BJ (cell line): ENCODE results near the gene FBXW9. TPM values are rescaled to one million over a fixed set of nuclear protein-coding genes. Genes with fewer than 3 reads are reported as not detected.

Experiments used
- CTCF ChIA-PET: fragments of 350-600 bp; formaldehyde crosslinking; extraction: SDS; loops from one replicate; lab custom pipeline; 2021; ENCODE audit warnings: antibody characterized with exemption, inconsistent platforms; lab: Yijun Ruan, JAX
- POLR2A ChIA-PET: fragments of 300-600 bp; sonication (Branson Sonifier 250); formaldehyde crosslinking; extraction: SDS; loops from one replicate; lab custom pipeline; 2021; ENCODE audit warnings: antibody characterized with exemption; lab: Charles Lee
- DNase-seq: peaks from one replicate; pipeline ENCODE4 v3.0.0-alpha.2; 2011; ENCODE audit warnings: low read depth
- H3K27me3 ChIP-seq: 2 replicates; pipeline ENCODE4 v1.6.0; 2011; ENCODE audit warnings: low read length; ENCODE audit not compliant: control insufficient read depth, insufficient read depth
- H3K36me3 ChIP-seq: 2 replicates; pipeline ENCODE4 v1.5.1; 2011; ENCODE audit warnings: low read length; ENCODE audit not compliant: control insufficient read depth, insufficient read depth
- H3K4me3 ChIP-seq: 2 replicates; pipeline ENCODE4 v1.5.1; 2011; ENCODE audit warnings: low read depth, mild to moderate bottlenecking, control low read depth, low read length
- polyA plus RNA-seq: library from polyadenylated mRNA; depleted of rRNA; stranded (reverse); fragments of >200 nt; gene quantifications from 2 replicates; pipeline ENCODE4 v1.2.3, GENCODE V29; 2011
- TF ChIP-seq, protein P1 (sequence below): IDR thresholded peaks from 2 replicates; pipeline ENCODE4 v1.5.1; 2011; ENCODE audit warnings: low read depth, mild to moderate bottlenecking, control low read depth, inconsistent platforms, low read length, moderate library complexity; ENCODE audit not compliant: insufficient read depth

FBXW9 gene
- polyA plus RNA-seq, 1 experiment, result 13.6 TPM

DNA sequence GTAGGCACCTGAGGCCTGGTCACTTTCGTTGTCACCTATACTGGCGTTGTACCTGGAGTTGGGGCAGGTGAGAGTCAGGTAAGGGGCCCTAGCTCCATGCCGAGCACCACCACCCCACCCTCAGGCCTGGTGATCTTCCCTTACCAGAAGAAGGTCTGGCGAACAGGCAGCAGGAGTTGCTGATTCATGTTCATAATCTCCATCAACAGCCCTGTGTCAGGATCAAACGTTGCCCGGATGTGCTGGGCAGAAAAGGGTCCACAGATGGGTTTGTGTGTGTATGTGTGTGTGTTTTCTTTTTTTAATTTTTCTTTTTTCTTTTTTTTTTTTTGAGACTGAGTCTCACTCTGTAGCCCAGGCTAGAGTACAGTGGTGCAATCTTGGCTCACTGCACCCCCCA is 44.2 kb downstream of the FBXW9 start:
- DNase-seq, result no peak
- ChIA-PET POLR2A (no interaction called here), CTCF (interaction anchor here (0.9 to 1.5 kb wide), 2 partner anchors 20 to 22 kb away, joined by 3 to 4 read pairs; no protein-coding TSS in a partner anchor)
- TF ChIP-seq, protein P1, sequence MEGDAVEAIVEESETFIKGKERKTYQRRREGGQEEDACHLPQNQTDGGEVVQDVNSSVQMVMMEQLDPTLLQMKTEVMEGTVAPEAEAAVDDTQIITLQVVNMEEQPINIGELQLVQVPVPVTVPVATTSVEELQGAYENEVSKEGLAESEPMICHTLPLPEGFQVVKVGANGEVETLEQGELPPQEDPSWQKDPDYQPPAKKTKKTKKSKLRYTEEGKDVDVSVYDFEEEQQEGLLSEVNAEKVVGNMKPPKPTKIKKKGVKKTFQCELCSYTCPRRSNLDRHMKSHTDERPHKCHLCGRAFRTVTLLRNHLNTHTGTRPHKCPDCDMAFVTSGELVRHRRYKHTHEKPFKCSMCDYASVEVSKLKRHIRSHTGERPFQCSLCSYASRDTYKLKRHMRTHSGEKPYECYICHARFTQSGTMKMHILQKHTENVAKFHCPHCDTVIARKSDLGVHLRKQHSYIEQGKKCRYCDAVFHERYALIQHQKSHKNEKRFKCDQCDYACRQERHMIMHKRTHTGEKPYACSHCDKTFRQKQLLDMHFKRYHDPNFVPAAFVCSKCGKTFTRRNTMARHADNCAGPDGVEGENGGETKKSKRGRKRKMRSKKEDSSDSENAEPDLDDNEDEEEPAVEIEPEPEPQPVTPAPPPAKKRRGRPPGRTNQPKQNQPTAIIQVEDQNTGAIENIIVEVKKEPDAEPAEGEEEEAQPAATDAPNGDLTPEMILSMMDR, result no peak
- Histone ChIP-seq H3K27me3 (no peaks in the 10 kb centered on the region), H3K36me3 (peaks cover 7% of the 10 kb centered on the region), H3K4me3 (no peak overlapping the region)

DNA sequence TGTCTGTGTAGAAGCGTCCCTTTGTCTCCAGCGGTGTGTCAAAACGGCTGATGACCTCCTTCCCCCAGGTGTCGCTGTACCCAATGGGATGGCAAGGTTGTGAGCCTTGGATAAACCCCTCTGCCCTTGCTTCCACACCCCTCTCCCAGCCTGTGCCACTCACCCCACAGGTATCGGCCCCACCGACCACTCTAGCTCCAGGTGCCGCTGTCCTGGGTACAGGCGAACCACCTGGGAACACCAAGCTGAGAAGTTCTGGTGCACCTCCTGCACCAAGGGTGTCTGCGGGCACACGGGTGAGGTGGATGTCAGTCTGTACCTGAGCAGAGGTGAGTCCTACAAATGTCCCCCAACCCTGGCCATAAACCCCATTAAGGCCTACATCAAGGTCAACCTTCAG is 46.5 kb downstream of the FBXW9 start:
- Histone ChIP-seq H3K27me3 (no peaks in the 10 kb centered on the region), H3K4me3 (no peak overlapping the region), H3K36me3 (peaks cover 2% of the 10 kb centered on the region; the same call in 1 of the 2 replicates)
- TF ChIP-seq, protein P1, result no peak
- CTCF ChIA-PET, result interaction anchor here (0.6 to 2.3 kb wide), 3 partner anchors 8 to 12 kb away, joined by 3 to 8 read pairs (median 3); no protein-coding TSS in a partner anchor
- no peak for DNase-seq
- POLR2A ChIA-PET, result no interaction called here

DNA sequence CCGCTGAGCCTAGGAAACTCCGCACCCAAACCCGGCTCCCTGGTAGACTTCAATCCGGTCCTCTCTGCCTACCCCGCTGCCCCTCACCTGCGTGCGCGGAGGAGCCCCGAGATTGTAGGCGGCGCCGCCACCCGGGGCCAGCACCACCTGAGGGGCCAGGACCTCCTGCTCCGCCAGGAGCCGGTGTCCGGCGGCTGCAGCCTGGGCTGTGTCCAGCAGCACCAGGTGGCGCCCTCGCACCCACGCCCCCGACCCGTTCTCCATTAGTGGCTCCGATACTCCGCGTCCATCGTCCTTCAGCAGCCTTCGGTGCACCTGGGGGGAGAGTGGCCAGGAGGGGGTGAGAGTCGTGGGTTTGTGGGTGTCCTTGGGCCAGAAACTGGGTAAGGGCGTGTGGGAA is 48.3 kb downstream of the FBXW9 start:
- ChIA-PET CTCF (no interaction called here), POLR2A (no interaction called here)
- peak overlapping the region; percentile 25 for H3K4me3 ChIP-seq
- DNase-seq, result no peak
- TF ChIP-seq, protein P1, result peak; percentile 34
- H3K36me3 ChIP-seq, result no peaks in the 10 kb centered on the region; the same call in 1 of the 2 replicates
- no peaks in the 10 kb centered on the region for H3K27me3 ChIP-seq

DNA sequence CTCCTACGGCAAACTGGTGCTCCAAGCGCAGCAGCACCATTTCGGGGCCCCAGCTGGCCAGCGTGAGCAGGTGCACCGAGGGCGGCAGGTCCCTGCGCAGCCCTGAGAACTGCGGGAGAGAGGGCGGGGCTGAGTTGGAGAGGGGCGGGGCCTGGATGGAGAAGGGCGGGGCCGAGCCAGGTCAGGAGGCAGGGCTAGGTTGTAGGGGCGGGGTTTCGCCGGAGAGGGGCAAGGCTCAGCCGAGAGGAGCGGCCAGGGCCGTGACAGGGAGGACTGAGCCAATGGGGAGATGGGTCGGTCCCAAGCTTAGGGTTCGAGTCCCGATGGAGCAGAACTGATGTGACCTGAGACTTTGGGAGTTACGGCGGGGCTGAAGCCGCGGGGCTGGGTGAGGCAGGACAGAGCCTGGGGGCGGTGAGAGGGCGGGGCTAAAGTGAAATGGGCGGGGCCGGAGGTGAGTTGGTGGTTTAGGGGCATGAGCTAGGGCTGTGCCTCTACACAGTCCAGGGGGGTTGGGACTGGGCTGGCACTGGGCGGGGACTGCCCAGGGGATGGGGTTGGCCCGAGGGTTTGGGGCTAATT is 48.9 kb downstream of the FBXW9 start:
- H3K27me3 ChIP-seq, result no peaks in the 10 kb centered on the region
- CTCF ChIA-PET, result no interaction called here
- no peaks in the 10 kb centered on the region; the same call in 1 of the 2 replicates for H3K36me3 ChIP-seq
- TF ChIP-seq, protein P1, result no peak
- peak overlapping the region; percentile 25 for H3K4me3 ChIP-seq
- no peak for DNase-seq
- POLR2A ChIA-PET, result no interaction called here

DNA sequence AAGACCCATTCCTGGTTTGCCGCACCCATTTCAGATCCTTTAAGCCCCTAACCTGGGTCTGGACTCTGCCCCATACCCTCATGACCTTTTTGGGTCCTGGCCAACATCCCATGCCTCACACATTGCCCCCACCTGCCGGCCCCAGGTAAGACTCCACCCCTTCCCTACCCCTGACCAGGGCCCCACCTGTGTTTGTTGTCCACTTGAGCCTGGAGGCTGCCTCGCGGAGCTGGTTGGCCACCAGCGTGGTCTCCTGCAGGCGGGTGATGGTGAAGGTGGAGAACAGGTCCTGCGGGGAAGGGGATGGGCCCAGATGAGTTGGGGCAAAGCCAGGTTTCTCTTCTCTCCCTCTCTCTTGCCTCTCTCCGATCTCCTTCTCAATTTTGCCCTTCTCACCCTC is 49.4 kb downstream of the FBXW9 start:
- no peak for DNase-seq
- TF ChIP-seq, protein P1, result no peak
- no peak overlapping the region for H3K4me3 ChIP-seq
- no peaks in the 10 kb centered on the region for H3K27me3 ChIP-seq
- POLR2A ChIA-PET, result no interaction called here
- CTCF ChIA-PET, result no interaction called here
- H3K36me3 ChIP-seq, result no peaks in the 10 kb centered on the region; the same call in 1 of the 2 replicates
